GM12801 (cell line): ENCODE data around the gene PACSIN3.
A peak's percentile ranks its signal among the peaks of the same experiment; 100 is the strongest.

Experiments used
- CTCF ChIP-seq: IDR thresholded peaks from one replicate; pipeline ENCODE4 v1.5.1; 2011; ENCODE audit warnings: control low read depth; ENCODE audit not compliant: insufficient read length; ENCODE audit errors: extremely low read depth

Gene PACSIN3

DNA sequence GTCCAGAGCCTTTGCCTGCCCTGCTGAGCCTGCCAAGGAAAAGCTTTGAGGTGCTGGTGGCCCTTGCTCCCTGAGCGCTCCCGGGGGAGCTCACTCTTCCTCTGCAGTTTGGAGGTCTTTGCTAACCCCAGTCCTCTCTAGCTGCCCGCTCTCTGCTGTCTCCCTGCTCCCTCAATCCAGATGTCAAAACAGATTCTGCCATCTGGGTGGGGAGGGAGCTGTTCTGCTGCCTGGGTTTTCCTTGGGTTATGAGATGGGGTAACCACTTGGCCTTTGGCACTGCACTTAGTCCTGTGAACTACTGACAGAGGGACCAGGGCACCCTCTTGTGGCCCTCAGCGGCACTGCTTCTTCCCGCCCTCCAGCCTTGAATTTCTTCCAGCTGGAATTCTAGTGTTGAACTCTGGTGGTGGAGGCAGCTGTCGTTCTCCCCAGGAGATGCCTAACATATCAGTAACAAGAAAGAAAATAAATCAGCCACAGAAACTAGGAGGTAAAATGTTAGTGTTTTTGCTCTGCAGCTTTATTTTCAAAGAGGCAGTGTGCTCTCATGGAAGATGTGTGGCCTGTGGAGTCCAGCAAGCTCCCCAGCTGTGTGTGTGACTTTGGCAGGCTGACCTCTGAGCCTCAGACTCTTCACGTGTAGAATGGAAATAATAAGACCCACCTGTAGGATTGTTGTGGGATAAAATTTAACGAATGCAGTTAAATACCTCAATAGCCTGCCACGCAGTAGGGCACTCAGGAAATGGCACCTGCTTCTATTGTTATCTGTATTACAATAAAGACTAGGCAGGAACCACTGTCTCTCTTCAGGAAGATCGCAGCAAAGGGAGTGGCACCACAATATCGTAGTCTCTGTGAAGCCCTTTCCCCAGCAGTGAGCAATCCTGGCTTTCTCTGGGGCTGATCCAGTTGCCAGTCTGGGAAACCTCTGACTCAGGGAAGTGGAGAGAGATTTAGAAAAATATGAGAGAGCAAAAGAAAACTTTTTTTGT, 33.0 kb downstream of the PACSIN3 start:
- peak; percentile 90 for TF ChIP-seq CTCF

- TF ChIP-seq CTCF: no peak
Observed at GRCh38 chr11:47152126-47152952, 33.9 kb downstream of the PACSIN3 start.

DNA sequence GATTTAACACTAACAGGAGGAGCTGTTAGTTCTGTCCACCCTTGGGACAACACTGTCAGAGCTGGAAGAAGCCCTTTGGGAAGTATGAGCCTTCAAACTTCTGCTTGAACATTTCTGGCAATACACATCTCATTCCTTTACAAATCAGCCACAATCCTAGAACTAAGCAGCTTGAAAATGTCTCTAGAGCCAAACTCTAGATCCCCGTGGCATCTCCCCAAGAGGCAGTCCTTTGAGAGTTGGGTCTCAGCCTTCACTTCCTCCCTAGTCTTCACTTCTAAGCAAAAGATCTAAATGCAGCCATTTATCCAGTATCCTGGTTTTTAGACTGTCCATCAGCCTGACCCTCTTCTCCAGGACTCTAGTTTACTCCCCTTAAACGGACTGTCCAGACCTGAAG, 36.5 kb downstream of the PACSIN3 start:
- TF ChIP-seq CTCF: no peak

DNA sequence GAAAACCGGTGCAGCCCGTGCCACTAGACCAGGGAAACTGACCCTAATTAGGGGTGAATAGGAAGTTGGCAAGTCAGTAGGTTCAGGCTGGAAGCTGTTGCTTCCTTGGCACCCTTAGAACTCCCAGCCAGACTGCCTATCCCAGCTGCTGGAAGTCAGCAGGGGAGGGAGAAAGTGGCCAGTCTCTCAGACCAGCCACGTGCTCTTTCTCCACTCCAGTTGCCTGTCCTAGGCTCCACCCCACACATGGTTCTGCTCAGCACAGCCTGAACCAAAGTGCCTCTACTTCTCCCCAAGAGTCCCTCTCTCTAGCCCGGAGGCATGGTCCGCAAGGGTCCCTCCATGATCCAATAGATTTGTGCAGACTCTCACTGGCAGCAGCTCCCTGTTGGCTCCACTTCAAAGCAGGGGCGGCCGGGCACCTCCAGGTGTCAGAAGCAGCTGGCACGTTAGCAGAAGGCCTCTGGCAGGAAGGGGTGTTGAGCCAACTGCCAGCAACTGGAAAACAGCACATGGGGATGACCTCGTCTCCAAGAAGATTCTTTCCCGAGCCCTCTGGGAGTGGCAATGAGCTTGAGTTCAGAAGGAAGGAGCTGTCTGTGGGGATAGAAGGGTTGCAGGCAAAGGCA, 37.2 kb downstream of the PACSIN3 start:
- TF ChIP-seq CTCF: no peak

DNA sequence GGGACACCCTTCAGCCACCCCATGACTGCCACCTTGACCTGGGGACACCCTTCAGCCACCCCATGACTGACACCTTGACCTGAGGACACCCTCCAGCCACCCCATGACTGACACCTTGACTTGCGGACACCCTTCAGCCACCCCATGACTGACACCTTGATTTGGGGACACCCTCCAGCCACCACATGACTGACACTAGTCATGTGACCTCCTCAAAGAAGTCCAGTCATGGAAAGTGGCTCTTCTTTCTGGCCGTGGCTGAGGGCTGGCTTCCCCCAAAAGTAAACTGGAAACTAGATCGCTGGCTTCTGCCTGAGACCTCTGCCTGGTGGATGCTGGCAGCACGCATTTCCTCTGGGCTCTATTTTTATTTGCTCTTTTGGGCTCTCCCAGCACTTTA, 38.0 kb downstream of the PACSIN3 start:
- no peak for TF ChIP-seq CTCF

DNA sequence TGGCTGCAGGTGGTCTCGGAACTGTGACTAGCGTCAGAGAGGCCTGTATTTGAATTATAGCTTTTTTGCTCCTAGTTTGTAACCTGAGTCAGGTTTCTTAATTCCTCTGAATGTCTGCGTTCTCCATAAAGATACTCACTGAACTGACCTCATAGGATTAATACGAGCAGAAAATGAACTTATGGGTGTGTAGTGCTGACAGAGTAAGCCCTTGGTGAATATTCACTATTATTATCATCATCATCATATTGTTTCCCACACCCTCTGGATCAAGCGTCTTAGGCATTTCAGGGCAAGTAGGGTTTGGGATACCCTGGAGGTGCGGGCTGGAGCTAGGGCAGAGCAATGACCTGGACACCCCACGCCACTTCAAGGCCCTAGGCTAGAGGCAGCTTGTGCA, 38.6 kb downstream of the PACSIN3 start:
- no peak for TF ChIP-seq CTCF

DNA sequence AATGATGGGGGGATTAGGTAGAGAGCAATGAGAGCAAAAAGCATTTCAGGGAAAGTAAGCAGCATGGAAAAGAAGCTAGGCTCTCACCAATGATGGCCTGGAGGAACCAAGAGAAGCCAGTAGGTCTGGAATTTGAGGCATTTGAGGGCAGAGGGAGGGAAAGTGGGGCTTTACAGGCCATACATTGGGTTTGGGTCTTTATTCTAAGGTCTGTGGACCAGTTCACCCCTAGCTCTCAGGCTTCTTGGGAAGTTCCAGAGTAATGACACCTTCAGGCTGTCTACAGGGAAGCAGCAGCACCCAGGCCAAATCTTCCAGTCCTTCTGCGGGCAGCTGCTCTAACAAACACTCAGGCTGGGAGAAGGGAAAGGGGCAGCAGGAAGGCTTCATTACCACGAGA, 39.0 kb downstream of the PACSIN3 start:
- no peak for TF ChIP-seq CTCF
